A204.1 (cell line): ENCODE results near the gene MACROD1.
"Not testable (repeated sequence)": the region's sequence is repeated elsewhere in the genome, so short reads cannot be mapped to it uniquely, and the experiment has no call there.

Experiments used
- FAIRE-seq: peaks from 2 replicates; lab custom pipeline; 2012; peaks lifted over from hg19 to GRCh38; lab: Jason Lieb, UNC

MACROD1 gene

GRCh38 chr11:64053699-64054098, 112.2 kb downstream of the MACROD1 start:
- no peak for FAIRE-seq

- FAIRE-seq, result no peak
These were observed 112.8 kb downstream of the MACROD1 start for GRCh38 chr11:64052938-64053622.

GRCh38 chr11:64052436-64052835, 113.5 kb downstream of the MACROD1 start:
- no peak for FAIRE-seq

- FAIRE-seq, result no peak
These were observed 114.6 kb downstream of the MACROD1 start for GRCh38 chr11:64051297-64051696.

GRCh38 chr11:64049509-64049908, 116.4 kb downstream of the MACROD1 start:
- no peak for FAIRE-seq

GRCh38 chr11:64048042-64048854, 117.7 kb downstream of the MACROD1 start:
- FAIRE-seq, result no peak

- not testable (repeated sequence) for FAIRE-seq
These were observed 118.5 kb downstream of the MACROD1 start for GRCh38 chr11:64047373-64047772.

GRCh38 chr11:64045700-64046099, 120.2 kb downstream of the MACROD1 start:
- FAIRE-seq, result no peak

GRCh38 chr11:64044730-64045393, 121.1 kb downstream of the MACROD1 start:
- FAIRE-seq, result no peak

GRCh38 chr11:64043545-64043944, 122.4 kb downstream of the MACROD1 start:
- no peak for FAIRE-seq

- FAIRE-seq, result no peak
These were observed 123.6 kb downstream of the MACROD1 start for GRCh38 chr11:64042301-64042700.

- no peak for FAIRE-seq
These were observed 124.1 kb downstream of the MACROD1 start for GRCh38 chr11:64041846-64042245.

GRCh38 chr11:64040684-64041322, 125.1 kb downstream of the MACROD1 start:
- FAIRE-seq, result no peak

GRCh38 chr11:64039012-64039665, 126.8 kb downstream of the MACROD1 start:
- no peak for FAIRE-seq

- no peak for FAIRE-seq
These were observed 127.4 kb downstream of the MACROD1 start for GRCh38 chr11:64038500-64038899.

GRCh38 chr11:64037027-64037634, 128.8 kb downstream of the MACROD1 start:
- no peak for FAIRE-seq

- no peak for FAIRE-seq
These were observed 129.6 kb downstream of the MACROD1 start for GRCh38 chr11:64036087-64037026.

GRCh38 chr11:64035576-64035975, 130.3 kb downstream of the MACROD1 start, which contains the start of gene FLRT1:
Gene FLRT1 (plus strand): TSS chr11:64035931. CDS start chr11:64116268, 80,337 bp downstream.
- FAIRE-seq, result no peak

GRCh38 chr11:64035081-64035524, 130.8 kb downstream of the MACROD1 start:
- FAIRE-seq, result no peak

- FAIRE-seq, result no peak
These were observed 131.5 kb downstream of the MACROD1 start for GRCh38 chr11:64034411-64034811.
